KOPT-K1 (cell line): ENCODE data around the gene COPS4.
"Not testable (repeated sequence)": the region's sequence is repeated elsewhere in the genome, so short reads cannot be mapped to it uniquely, and the experiment has no call there.

Experiments
- H3K27ac ChIP-seq: fragments of 200-600 bp; sonication (generic); 2 replicates; pipeline ENCODE4 v1.5.1; 2016; ENCODE audit warnings: antibody characterized with exemption, mild to moderate bottlenecking, low read depth, low read length; ENCODE audit not compliant: poor library complexity, severe bottlenecking
- H3K36me3 ChIP-seq: fragments of 200-600 bp; sonication (generic); 2 replicates; pipeline ENCODE4 v1.5.1; 2017; ENCODE audit warnings: antibody characterized with exemption, mild to moderate bottlenecking, low read length, moderate library complexity; ENCODE audit not compliant: insufficient read depth
- H3K9me3 ChIP-seq: fragments of 200-600 bp; sonication (generic); 2 replicates; pipeline ENCODE4 v1.5.1; 2017; ENCODE audit warnings: antibody characterized with exemption, low read length, mild to moderate bottlenecking; ENCODE audit not compliant: insufficient read depth, poor library complexity, severe bottlenecking

The COPS4 gene

DNA sequence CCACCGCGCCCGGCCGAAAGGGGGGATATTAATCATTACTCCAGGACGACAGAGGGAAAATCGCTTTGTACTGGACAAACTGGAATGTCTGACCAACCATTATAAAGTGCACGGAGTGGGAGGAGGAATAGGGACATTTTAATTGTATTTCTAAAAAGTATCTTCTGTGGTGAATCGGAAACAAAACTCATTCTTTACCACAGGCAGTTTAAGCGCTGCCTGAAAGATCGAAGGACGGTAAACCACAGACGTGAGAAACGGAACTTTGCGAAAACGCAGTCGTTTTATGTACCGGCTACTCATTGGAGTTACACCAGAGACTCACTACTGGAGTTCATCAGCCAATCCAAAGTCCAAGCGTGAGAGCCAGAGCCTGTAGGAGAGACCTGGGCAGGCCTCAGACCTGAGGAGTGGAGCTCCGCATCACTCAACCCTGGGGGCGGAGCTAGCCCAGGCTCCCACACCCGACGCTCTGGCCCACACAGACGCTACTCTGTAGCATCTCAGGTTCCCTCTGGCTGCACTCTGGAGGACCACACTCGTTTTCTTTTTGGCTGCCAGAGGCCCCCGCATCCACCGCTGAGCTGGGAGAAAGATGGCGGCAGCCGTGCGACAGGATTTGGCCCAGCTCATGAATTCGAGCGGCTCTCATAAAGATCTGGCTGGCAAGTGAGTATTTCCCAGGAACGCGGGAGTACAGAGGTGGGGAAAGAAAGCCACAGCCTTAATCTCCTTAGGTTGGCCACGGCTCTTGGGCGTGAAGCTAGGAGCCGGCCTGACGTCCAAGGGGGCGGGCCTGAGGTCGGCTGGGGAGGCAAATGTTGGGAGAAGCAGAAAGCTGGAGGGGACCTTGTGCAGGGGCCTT is at the start of gene COPS4:
COPS4 (plus strand) TSS at position 554 of the 865 bp plus-strand sequence; CDS start at position 596, 42 bp downstream.
- Histone ChIP-seq H3K27ac (peak within 1 kb of the TSS; percentile 78), H3K36me3 (no peaks in the 10 kb centered on the region), H3K9me3 (no peaks in the 10 kb centered on the region)

DNA sequence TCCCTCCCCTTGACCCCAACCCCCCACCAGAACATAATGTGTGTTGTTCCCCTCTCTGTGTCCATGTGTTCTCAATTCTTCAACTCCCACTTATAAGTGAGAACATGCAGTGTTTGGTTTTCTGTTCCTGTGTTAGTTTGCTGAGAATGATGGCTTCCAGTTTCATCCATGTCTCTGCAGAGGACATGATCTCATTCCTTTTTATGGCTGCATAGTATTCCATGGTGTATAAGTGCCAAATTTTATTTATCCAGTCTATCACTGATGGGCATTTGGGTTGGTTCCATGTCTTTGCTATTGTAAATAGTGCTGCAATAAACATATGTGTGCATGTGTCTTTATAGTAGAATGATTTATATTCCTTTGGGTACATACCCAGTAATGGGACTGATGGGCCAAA is 47.5 kb upstream of the COPS4 start:
- H3K36me3 ChIP-seq, result peaks cover 22% of the 10 kb centered on the region
- H3K27ac ChIP-seq, H3K9me3 ChIP-seq: not testable (repeated sequence)

DNA sequence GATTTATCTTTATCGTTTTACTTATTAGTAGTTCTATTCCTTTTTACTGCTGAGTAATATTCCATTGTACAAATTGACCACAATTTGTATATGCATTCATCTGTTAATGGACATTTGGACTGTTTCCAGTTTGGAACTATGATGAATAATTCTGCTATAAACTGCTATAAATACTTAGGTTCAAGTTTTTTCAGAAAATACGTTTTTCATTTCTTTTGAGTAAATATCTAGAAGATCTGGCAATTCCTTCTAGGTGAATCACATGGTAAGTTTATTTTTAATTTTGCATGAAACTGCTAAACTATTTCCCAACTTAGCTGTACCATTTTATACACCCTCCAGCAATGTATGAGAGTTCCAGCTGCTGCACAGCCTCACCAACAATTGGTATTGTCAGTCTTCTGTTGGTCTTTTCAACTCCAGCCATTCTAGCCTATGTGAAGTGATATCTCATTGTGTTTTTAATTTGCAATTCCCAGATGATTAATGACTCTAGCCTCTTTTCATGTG is 46.6 kb upstream of the COPS4 start:
- no peak overlapping the region for H3K27ac ChIP-seq
- peaks cover 13% of the 10 kb centered on the region for H3K36me3 ChIP-seq
- H3K9me3 ChIP-seq, result no peaks in the 10 kb centered on the region

DNA sequence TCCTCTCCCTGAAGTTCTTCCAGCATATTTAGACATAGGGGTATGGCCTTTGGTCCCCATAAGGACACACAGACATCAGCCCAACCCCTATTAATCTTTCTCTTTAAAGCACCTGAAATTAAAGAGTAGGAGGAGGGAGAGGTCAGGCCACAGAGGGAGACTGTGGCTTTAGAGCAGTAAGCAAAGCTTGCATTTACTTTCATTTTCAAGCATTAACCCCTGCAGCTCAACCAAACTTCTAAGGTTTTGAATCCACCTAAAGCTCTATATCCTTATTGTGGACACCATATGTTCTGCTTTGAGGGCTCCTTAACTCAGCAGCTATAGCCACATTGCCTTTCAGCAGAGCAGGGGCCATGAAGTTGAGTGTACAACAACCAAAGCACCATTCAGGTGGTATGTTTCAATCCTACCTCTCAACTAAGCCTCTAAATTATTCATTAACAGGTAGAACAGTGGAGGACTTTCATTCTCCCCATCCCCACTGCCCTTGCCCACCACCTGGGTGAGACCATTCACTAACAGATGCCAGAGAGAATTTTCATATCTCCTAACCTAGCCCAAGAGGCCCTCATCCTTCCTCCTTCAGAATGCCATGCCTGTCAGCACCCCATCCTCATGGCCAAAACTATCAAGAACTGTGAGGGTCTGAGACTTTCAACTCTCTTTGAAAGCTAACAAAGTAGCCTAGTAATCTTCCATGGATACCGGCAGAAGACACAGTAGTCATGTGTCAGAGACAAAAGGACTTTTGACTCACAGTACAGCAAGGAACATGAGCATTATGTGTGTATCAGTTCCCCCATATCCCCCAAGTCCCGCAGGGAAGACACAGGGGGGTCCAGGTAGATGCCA is 45.2 kb upstream of the COPS4 start:
- H3K36me3 ChIP-seq, result peaks cover 5% of the 10 kb centered on the region; the same call in 1 of the 2 replicates
- no peaks in the 10 kb centered on the region for H3K9me3 ChIP-seq
- H3K27ac ChIP-seq, result peak overlapping the region; percentile 52

DNA sequence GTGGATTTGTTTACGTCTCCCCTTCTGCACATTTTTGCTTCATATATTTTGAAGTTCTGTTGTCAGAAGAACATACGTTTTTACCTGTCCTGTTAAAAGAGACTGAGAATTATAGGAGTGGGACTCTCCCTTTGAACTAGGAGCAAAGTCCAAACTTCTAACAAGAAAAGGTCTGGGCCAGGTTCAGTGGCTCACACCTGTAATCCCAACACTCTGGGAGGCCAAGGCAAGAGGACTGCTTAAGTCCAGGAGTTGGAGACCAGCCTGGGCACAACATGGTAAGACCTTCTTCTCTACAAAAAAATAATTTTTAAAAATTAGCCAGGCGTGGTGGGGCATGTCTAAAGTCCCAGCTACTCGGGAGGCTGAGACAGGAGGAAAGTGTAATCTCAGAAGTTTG is 40.1 kb upstream of the COPS4 start:
- H3K9me3 ChIP-seq, result no peaks in the 10 kb centered on the region
- H3K36me3 ChIP-seq, result peaks cover 14% of the 10 kb centered on the region
- H3K27ac ChIP-seq, result no peak overlapping the region

DNA sequence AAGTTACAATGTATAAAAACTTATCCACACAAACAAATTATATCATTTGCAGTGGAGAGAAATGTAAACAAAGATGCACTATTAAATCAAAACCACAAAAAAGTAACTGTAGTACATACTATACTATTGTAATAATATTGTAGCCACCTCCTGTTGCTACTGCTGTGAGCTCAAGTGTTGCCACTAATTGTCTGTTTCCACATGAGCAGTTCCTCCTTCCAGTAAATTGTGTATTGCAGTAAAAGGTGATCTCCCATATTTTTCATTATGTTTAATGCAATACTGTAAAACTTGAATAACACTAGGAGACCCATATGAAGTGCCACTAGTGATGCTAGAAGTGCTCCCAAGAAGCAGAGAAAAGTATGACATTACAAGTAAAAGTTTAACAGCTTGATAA is 36.1 kb upstream of the COPS4 start:
- H3K9me3 ChIP-seq, result no peaks in the 10 kb centered on the region
- H3K27ac ChIP-seq, result no peak overlapping the region
- peaks cover 21% of the 10 kb centered on the region for H3K36me3 ChIP-seq

DNA sequence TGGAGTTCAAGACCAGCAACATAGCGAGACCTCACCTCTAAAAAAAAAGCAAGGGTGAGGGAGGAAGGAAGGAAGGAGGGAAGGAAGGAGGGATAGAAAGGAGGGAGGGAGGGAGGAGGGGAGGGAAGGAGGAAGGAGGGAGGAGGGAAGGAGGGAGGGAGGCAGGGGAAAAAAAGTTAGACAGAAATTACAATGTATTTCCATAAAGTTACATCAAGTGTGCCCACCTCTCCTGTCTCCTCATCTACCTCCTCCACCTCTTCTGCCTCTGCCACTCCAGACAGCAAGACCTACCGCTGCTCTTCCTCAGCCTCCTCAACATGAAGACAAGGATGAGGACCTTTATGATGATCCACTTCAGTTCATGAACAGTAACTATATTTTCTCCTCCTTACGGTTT is 32.7 kb upstream of the COPS4 start:
- no peak overlapping the region for H3K27ac ChIP-seq
- peaks cover 7% of the 10 kb centered on the region for H3K36me3 ChIP-seq
- no peaks in the 10 kb centered on the region for H3K9me3 ChIP-seq

DNA sequence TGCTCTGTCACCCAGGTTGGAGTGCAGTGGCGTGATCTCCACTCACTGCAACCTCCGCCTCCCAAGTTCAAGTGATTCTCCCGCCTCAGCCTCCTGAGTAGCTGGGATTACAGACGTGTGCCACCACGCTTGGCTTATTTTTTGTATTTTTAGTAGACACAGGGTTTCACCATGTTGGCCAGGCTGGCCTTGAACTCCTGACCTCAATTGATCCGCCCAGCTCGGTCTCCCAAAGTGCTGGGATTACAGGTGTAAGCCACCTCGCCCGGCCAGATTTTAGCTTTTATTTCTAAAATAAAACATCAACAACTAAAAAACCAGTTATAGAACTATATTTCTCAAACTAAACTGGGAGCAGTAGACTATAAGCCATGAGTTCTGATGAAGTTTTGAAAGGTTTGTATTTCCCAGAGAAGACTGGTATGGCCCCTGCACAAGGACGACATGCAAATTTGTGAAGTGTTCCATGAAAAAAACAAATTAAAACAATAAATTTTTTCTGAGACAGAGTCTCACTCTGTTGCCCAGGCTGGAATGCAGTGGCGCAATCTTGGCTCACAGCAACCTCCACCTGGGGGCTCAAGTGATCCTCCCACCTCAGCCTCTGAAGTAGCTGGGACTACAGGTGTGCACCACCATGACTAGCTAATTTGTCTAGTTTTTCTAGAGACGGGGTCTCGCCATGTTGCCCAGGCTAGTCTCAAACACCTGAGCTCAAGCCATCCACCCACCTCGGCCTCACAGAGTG is 31.8 kb upstream of the COPS4 start:
- H3K27ac ChIP-seq, H3K36me3 ChIP-seq, H3K9me3 ChIP-seq: not testable (repeated sequence)

DNA sequence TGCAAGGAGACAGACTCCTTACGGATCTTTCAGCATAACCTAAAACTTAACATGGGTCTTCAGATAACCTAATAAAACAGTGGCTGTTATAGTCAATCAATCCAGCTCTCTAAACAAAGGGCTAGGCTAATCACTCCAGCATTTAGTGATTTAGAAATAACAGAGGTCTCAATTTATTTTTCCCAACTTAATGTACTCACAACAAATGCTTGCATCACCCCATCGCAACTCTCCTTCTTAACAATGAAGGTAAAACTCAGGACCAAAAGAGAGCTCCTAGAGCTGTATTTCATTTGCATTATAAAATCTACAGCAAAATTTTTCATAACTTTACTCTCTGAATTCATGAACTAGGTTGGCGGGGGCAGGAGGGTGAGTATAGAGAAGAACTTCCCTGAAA is 25.5 kb upstream of the COPS4 start:
- no peaks in the 10 kb centered on the region for H3K9me3 ChIP-seq
- no peaks in the 10 kb centered on the region; the same call in 1 of the 2 replicates for H3K36me3 ChIP-seq
- H3K27ac ChIP-seq, result peak overlapping the region; percentile 91

DNA sequence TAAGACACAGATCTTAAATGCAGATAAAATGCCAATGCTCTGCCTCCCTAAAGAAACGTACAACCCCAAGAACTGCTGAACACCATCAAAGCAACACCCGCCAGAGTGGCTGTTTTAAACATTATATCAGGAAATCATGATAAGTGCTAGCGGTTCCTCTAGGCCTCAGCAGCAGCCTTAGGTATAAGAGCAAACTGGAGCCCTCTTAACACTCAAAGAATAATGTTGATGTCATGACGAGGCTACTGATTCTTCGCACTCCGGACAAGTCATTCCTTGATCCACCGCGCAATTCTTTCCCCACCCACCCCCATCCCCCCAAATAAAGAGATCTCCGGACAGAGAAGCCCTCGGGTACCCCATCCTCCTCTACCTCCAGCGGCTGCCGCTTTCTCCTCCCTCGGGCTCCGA is 24.9 kb upstream of the COPS4 start:
- Histone ChIP-seq H3K27ac (peak overlapping the region; percentile 91), H3K9me3 (no peaks in the 10 kb centered on the region), H3K36me3 (no peaks in the 10 kb centered on the region)

DNA sequence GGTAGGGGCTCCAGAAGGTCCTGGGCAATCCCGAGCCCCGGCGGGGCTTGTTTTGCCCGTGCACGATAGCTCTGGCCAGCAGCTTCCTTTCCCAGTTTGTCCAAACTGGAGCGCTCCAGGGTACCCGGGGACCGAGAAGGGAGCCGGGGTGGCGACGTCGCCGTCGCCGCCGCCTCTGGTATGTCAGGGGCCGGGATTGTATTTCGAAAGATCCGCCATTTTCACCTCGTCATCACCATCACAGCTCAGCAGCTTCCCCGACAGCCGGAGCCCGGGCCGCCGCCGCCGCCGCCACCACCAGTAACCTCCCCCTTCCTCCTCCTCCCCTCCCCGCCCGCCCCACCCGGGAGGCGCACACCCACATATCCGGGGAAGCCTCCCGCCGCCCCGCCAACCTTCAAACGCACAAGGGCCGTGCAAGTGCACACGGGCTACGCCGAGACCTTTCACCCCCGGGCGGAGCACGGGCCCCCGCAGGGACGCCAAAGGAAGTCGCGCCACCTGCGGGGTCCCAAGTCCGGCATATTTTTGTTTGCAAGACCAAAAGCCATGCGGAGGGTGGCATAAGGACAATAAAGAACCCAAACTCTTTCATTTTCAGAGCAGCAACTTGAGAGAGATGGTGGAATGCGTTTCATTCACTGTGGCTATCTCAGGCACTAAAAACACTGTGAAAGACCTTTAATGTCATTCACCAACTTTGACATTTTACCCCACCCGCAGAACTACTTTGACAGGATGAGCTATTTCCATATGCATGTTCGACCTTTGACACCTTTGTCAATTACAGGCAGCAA is 24.3 kb upstream of the COPS4 start, which contains the start of gene LIN54:
LIN54 (minus strand) TSS at position 302 of the 797 bp plus-strand sequence. CDS start 25,979 bp downstream, outside the sequence.
- Histone ChIP-seq H3K27ac (peak within 1 kb of the TSS; percentile 91), H3K9me3 (no peaks in the 10 kb centered on the region), H3K36me3 (no peaks in the 10 kb centered on the region)

DNA sequence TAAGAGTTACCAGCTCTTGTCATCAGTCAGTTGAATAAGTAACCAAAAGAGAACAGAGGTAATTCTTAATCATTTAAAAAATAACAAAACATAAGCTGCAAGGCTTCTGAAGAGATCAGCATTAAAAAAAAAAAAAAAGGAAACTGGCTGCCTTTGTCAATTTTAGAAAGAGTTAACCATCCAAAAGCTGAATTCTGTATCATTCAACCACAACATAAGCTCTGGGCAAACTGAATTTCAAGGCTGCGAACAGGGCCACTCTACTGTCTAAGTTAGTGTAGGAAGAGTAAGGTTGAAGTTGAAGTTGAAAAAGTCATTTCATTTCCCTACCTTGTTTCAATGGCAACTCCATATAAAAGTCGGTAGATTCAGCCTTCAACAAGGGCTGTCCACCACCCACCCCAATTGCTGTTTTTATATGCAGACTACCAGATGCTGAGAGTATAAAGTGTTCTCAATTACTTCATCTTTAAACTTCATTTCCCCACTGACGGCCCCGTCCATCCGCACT is 23.2 kb upstream of the COPS4 start:
- H3K9me3 ChIP-seq, result no peaks in the 10 kb centered on the region
- H3K36me3 ChIP-seq, result no peaks in the 10 kb centered on the region
- H3K27ac ChIP-seq, result peak overlapping the region; percentile 91

DNA sequence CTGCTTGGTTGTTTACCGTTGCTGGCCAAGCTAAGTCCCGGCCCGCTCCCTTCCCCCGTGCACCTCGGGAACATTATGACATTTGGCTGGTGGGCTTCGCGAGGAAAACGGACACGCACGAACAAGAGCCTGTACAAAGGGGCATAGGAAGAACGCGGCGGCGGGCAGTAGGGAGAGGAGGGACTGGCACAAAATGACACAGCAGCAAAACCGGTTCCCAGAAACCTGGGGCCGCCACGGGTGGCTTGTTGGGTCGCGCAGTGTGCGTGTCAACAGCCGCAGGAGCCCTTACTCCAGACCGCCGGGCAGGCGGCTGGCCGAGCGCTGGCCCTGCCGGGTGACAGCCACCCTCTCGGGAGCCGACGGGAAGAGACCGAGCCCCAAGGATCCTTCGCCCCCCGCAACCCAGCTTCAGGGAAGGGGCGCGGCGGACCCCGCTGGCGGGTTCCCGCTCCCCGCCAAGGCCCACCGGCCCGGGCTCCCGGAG is 22.7 kb upstream of the COPS4 start:
- Histone ChIP-seq H3K36me3 (no peaks in the 10 kb centered on the region), H3K27ac (peak overlapping the region; percentile 91), H3K9me3 (no peaks in the 10 kb centered on the region)
